HG03442 (cell line): Measurements from ENCODE around the gene DAPK2.

ENCODE experiments used
- ATAC-seq: cut with Tn5 transposase; IDR thresholded peaks from one replicate; pipeline ENCODE4 v1.9.1; 2021; ENCODE audit warnings: mild to moderate bottlenecking, moderate library complexity; ENCODE audit not compliant: unreplicated experiment

The DAPK2 gene

DNA sequence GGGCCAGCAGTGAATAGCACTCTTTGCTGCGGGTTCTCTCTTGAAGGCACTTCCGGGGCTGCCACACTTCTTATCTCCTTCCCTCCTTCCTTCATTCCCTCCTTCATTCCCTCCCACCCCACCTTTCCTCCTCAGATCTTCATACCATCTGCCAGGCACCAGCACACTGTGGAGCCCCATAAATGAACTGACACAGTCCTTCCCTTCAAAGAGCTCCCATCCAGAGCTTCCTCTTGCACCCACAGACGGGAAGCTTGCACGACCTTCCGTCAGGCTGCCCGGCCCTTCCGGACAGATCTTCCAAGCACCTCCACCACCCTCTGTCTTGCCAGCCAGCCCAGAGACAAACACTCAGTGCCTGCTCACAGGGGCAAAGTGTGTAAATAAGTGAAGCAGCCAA is 147.1 kb downstream of the DAPK2 start:
- no peak for ATAC-seq

DNA sequence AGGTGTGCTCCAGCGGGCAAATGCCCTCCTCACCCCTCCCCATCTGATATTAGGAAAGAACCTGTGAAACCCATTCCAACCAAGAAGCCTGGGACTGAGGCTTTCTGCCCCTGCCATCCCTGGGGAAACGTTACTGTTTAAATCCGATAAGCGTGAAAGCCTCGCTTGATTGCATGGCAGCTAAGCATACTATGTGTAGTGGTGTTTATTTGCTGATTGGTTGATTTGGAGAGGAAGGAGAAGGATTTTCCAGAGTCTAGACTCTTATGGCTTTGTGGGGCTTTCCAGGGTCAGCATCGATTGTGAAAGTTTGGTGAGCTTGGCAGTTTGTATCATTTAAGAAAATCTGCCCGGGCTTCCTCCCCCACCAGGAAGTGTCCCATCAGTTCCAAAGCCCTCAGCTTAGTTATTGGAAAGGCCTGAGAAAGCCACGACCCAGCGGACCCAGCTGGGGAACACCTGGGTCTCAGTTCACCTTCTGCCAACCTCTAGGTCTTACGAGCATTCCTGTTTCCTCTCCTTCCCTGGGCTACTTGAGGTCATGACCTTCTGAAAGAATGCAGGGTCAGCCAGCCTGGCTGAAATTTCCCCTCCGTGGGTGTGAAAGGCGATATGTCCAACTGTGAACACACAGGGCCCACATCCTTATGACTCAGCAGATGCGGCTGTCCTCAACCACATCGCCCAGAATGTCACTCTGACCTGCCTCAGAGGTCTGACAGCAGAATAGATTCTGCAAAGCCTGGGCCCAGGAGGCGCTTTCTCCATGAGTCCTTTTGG is 149.8 kb downstream of the DAPK2 start:
- ATAC-seq: peak; percentile 70

DNA sequence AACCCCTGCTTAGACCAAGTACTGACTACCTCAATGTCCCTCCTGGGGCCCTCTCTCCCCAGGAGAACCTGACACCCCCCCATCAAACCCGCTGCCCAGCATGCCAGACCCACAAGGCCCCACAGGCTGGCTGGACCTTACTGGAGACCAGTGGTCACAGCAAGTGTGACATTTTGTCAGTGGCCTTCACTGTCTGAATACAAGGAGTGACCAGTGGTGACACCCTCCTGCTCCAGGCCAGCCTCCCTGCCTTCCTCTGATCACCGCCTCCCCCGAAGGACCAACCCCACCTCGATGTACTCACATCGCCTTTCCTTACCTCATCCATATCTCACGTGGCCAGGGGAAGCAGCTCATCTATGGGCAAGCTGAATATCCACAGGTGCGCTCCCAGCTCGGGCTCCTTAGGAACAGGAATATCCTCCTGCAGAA is 150.5 kb downstream of the DAPK2 start:
- no peak for ATAC-seq

DNA sequence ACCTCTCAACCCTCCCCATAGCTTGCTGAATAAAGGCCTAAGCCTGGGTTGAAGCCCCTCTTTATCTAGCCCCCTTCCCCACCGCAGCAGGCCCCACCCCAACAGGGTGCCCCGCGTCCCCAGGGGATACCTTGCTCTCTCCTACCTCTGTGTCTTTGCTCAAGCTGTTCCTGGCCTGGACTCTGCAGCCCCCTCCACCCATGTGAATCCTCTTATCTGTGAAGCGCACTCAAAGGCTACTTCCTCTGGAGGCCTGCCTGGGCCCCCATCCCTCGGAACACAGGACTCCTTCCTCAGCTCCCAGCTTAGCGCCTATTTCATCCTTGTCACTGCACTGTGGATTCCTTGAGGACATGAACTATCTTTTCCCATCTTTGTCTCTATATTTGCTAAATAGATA is 151.1 kb downstream of the DAPK2 start:
- ATAC-seq: no peak

DNA sequence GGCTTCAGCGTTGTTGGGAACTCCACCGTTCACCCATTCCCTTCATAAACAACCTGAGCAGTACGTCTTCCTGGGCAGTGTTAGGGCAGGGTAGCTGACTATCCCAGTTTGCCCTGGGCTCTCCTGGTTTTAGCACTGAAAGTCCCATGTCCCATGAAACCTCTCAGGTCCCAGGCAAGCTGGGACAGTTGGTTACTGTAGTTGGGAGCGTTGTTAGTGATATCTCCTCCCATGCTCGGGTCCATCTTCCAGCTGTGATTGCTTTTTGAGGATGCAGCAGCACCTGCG is 151.7 kb downstream of the DAPK2 start:
- no peak for ATAC-seq

DNA sequence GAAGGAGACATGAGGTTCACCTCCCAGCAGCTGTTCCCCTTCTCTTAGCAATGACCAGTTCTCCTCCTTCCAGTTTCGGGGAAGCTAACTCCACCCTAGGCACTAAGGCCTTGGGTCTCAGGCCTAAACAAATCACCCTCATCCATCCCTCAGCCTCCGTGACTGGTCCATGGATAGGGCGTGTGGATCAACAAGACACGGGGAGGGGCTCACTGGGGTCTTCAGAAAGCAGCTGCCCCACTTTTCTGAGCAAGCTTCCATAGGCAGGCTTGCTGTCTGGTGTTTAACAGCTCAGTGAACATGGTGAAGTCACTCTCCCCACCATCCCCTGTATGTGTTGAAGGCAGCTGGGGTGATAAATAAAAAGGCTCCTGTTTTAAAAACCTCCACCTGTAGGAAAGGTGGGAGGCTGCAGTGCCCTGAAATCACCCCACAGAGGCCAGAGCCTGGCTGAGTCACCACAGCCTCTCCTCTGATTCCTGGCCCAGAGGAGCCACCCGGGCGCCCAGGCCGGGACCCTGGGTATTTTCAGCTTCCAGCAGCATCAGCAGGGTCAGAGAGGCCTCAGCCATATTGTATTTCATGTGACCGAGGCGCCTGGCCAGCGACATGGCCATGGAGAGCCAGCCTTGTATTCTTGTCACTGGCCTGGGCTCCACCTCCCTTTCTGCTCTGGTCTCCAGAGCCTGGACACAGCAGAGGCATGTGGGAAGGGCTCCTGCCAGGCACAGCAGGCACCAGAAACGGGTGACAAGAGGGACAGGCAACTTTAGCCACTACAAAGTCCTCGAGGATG is 152.2 kb downstream of the DAPK2 start:
- ATAC-seq: no peak

DNA sequence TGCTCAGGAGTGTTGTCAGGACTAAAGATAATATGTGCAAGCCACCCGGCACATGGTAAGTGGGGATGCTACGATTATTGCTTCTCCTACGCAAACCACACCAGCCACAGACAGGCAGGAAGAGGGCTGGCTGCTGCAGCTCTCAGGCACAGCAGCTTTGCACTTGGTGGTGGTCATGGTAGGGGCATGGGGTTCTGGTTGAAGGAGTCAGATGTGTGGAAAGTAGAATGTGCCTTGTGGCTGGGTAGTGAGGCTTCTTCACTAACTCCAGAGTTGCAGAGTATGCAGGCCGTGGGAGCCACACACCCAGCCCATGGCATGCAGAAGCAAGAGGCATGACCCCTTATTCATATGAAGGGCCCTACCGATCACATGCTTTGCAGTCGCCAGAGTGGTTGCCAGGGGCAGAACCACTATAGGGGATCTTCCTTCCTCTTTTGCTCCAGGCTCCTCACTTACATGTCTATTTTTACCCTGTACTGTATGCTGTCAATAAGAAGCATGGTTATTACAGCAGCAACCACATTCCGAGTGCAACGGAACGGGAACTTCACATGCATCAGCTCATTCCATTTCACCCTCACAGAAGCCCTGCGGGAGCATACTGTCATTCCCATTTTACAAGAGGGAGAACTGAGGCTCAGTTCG is 153.4 kb downstream of the DAPK2 start:
- peak; percentile 41 for ATAC-seq

DNA sequence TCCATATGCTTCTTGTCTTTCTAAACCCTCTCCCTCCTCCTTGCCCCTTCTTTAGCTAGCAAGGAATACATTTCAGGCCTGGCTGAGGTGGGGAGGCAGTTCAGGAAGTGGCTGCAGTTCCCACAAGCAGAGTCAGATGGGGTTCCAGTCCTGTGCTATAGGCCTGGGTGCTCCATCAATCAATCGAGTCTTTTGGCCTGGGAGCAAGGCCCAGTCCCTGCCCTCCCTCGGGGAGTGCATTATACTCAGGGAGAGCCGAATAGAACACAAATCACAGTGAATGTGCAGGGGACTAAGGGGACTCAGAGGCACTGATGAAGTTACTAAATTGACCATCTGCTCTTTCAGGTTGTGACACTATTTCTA is 154.5 kb downstream of the DAPK2 start:
- no peak for ATAC-seq

DNA sequence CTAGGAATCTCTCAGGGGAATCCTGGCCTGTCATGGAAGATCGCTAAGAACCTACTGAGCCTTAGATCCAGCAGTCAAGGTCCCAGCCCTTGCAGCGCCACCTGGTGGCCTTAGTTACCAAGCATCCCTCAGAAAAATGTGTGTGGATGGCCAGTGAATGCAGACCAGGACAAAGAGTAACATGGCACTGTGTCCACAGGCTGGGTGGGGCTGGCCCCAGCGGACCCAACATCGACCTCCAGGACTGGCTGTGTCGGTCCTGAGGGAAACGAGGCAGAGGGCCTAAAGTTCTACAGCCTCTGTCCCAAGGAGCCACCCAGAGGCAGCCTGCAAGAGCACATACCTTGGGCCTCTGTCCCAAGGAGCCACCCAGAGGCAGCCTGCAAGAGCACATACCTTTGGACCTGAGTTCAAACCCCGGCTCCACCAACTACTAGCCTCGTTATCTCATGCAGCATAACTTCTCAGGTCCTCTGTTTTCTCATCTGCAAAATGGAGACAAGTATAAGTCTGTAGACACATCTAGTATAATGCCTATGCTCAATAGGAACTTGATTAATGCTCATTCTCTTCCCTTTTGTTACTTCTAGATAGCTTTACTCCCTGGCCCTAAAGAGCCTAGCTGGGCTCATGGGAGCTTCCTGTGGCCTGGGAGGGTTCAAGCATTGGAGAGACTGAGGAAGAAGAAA is 155.1 kb downstream of the DAPK2 start:
- ATAC-seq: no peak

DNA sequence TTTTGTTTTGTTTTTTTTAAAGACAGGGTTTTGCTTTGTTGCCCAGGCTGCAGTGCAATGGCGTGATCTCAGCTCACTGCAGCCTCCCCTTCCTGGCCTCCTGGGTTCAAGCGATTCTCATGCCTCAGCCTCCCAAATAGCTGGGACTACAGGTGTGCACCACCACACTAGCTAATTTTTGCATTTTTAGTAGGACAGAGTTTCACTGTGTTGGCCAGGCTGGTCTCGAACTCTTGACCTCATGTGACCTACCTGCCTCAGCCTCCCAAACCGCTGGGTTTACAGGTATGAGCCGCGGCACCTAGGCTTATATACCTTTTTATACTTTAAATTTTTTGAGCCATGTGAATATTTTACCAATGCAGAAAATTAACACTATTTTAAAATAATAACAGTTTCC is 155.7 kb downstream of the DAPK2 start:
- ATAC-seq: no peak

DNA sequence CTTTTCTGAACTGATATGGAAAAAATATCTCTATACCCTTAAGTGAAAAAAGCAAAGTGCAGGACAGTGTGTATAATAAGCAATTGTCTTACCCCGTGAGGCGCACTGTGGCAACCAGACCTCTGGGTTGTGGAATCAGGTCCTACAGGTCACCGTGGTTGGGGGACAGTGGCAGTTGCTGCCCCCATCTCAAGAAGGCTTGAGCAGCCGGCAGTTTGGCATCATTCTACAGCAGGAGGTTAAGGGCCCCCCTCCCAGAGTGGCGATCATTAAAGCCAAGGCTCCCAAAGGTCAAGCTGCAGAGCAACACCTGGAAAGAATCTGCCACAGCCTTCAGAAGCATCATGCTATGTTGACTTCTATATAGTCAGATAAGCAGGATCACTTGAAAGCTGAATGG is 156.5 kb downstream of the DAPK2 start:
- ATAC-seq: no peak

DNA sequence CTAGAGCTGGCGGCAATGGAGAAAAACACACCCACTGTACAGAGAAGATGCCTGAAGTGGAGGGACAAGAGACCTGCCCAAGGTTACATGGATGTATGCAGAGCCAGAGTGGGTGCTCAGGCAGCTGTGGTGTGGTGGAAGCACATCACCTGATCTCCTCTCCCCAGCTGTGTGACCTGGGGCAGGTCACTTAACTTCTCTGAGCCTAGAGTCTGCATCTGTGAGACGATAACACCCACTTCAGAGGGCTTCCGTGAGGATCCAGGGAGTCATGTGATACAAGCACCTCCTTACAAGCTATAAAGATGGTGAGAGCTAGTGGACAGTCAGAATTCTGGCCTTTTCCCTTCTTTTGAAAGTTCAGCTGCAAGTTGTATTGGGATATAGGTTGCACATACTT is 157.5 kb downstream of the DAPK2 start:
- ATAC-seq: no peak

DNA sequence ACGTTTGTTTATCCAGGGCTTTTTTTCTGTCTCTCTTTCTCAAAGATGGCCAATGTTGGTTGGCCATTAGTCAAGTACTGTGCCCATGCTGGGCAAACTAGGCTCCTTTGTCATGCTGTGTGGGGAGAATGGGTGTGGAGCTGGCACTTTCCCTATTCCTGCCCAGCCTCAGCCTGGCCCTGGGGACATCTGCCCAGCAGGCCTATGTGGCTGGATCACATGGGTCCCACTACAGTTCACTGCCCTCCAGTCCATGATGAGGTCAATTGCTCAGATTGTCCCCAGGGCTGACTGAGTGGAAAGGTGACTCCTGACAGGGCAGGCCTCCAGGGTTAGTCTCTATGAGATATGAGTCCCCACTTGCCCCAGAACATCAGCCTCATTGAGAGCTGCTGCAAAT is 158.1 kb downstream of the DAPK2 start:
- ATAC-seq: no peak

DNA sequence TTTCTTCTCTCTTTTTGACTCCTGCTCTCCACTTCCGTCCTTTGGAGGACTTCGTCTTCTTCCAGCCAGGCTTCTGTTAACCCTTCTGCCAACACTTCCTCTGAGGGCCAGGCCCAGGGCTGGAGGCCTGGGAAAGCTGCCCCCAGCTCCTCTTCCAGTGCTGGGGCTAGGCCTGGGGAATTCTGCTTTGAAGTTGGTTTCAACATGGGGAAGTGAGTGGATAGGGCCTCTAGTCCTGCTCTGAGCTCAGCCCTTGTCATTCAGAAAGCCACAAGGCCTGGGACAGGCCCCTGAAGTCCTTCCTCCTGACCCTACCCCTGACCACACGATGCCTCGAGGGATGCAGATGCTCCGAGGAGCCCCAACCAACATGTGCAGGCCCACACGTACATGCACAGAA is 158.7 kb downstream of the DAPK2 start:
- no peak for ATAC-seq

DNA sequence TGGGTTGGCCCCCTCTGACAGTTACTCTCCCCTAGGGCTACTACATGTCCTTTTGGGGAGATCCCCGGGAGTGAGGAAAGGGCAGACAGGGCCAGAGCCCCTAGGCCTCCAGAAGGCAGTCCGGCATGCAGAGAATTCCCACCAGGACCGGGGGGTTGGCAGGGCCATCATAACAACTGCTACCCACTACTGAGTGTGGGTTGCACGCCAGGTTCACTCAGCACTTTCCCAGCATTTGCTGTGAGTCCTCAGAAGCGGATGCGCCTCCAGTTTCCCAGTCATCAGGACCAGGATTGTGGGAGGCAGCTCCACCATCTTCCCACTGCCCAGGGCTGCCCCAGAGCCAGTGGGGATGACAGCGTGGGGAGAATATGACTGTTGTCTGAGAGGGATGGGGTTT is 161.3 kb downstream of the DAPK2 start:
- no peak for ATAC-seq

DNA sequence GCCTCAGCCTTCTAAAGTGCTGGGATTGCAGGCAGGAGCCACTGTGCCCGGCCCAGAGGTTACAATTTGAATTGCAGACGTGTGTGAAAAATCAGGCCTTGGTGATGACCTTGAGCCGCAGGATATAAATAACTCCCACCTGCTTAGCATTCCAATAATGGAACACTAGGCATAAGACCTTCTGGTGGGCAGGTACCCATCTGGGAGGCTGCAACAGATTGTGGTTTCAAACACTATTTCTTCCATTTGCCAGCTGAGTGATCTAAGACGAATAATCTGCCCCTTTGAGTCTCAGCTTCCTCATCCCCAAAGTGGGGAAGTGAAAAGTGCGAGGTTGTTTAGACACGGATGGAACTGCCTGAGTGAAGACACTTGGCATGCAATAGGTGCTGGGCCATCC is 164.9 kb downstream of the DAPK2 start:
- ATAC-seq: no peak

DNA sequence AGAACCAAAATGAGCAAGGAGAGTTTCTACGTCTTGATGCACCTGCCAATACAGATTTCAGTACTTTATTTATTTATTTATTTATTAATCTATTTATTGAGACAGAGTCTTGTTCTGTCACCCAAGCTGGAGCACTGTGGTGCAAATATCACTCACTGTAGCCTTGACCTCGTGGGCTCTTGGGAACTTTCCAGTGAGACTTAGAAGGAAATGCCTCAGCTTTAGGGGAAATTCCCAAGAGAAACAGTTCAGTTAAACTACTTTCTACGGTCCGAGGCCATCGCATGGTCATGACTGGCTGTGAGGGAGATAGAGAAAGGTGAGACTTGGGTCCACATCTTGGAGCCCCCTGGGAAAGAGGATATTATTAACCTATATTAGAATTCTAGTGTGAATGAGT is 165.5 kb downstream of the DAPK2 start:
- ATAC-seq: no peak

DNA sequence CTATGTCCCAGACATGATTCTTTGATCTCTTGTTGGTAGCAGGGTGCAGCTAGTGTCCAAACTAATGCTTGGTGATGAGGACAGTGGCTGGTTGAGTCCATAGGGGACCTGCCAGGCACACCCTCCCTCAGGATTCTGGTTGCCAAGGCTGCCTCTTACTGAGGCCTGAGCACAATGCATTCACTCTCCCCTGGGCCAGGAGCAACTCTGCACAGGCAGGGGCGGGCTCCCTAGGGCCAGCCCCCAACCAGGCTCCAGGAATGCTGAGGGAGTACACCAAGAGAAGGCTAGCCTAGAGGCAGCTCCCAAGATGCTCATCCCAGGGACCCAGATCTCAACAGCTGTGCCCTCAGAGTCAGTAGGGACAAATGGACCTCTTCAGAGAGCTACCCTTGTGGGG is 166.3 kb downstream of the DAPK2 start:
- no peak for ATAC-seq

DNA sequence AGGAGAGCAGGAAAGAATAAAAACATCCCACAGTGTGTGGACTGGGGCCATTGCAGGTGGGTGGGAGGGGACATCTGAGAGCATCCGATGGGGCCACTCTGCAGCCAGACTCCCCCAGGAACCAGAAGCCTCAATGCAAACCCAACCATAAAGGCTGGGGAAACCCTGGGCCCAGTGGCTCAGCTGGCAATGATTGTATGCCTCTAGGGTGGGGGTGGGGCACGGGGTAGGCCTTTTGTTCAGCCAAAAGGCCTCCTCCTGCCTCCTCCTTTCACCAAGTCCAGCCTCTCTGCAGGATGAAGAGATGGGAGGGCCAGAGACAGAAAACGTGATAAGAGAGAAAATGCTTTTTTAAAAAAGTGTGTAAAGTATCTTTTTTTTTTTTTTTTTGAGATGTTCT is 167.1 kb downstream of the DAPK2 start:
- ATAC-seq: no peak

DNA sequence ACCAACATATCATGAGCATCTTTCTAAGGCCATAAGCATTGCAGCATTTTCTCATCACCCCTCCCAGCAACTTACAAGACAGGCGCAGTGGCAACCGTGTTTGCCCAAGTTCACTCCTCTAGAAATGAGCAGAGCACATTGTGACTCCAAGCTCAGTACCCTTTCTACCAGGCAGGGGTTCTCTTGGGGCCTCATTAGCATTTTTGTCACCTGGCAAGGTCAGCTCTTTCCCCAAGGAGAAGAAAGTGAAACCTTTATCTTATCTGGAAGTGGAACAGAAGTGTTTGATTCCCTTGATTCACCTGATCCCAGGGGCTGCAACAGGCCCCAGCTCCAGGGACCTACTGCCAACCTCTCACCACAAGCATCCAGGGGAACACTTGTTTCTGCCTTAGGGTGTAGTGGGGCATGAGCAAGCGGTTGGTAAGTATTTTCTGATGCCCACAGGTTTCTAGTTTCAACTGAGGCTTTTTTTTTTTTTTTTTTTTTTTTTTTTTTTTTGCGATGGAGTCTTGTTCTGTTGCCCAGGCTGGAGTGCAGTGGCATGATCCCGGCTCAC is 168.5 kb downstream of the DAPK2 start:
- ATAC-seq: no peak

DNA sequence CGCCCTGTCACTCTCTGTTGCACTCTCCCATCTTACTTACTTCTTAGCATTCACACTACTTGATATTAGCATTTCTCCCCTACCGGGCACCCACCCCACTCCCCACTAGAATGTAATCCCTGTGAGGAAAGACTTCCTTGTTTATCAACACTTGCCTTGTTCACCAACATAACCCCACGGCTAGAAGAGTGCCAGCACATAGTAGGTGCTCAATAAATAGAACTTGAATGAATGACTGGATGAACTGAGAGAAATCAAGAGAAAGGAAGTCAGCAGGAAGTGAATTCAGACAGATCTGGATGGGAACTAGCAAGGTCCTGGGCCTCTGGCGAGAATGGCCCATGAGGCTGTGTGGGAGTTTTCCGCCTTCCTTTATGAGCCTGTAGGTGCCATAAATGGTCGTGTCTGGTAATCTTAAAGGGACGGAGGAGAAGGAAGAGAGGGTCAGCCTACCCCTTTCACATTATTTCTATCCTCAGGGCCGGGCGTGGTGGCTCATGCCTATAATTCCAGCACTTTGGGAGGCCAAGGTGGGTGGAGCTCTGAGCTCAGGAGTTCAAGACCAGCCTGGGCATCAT is 170.1 kb downstream of the DAPK2 start:
- ATAC-seq: no peak
